ENCODE data around the gene RSPRY1. TPM values are rescaled to one million over a fixed set of nuclear protein-coding genes. Genes with fewer than 3 reads are reported as not detected.
A peak's percentile ranks its signal among the peaks of the same experiment; 100 is the strongest.

Gene RSPRY1
- total RNA-seq, 1 donor from 2014 or later, result 76.8 TPM

GRCh38 chr16:57172721-57173290 lies 13.3 kb upstream of the RSPRY1 start:
- TF ChIP-seq EZH2 (IDR thresholded peaks at IDR 0.05; ENCODE audit: insufficient read depth, low read length), result no peak
- no peak for TF ChIP-seq CTCF (IDR thresholded peaks at IDR 0.05; ENCODE audit: insufficient read depth, low read depth, low read length)
- peaks cover 5% of the 10 kb centered on the region for H3K36me3 Mint-ChIP-seq (ENCODE audit: low read depth, unreplicated experiment)
- Histone ChIP-seq H3K27me3 (ENCODE audit: insufficient read depth, low read length) (no peaks in the 10 kb centered on the region), H3K4me1 (ENCODE audit: insufficient read depth, low read length) (peaks cover 2% of the 10 kb centered on the region), H3K4me2 (ENCODE audit: low read length) (no peak overlapping the region), H3K36me3 (ENCODE audit: insufficient read depth, low read length) (peaks cover 27% of the 10 kb centered on the region), H3K27ac (ENCODE audit: low read depth, low read length) (no peak overlapping the region), H3K79me2 (ENCODE audit: insufficient read depth, low read length) (peaks cover 18% of the 10 kb centered on the region), H3K4me3 (ENCODE audit: insufficient read depth, low read depth, low read length) (no peak overlapping the region), H2AFZ (ENCODE audit: low read depth, low read length) (no peak overlapping the region), H3K9me3 (ENCODE audit: insufficient read depth, low read depth, low read length) (no peaks in the 10 kb centered on the region), H4K20me1 (ENCODE audit: insufficient read depth, low read length) (peaks cover 1% of the 10 kb centered on the region), H3K9ac (ENCODE audit: low read length) (no peak overlapping the region)
- no peaks in the 10 kb centered on the region for H3K9me3 Mint-ChIP-seq (ENCODE audit: unreplicated experiment)
- FAIRE-seq (no peak), DNase-seq (ENCODE audit: low read depth) (no peak)
- H3K27me3 Mint-ChIP-seq (ENCODE audit: low read depth, unreplicated experiment), result no peaks in the 10 kb centered on the region
- H3K4me1 Mint-ChIP-seq (ENCODE audit: low read depth, unreplicated experiment), result peaks cover 10% of the 10 kb centered on the region
- H3K4me3 Mint-ChIP-seq (ENCODE audit: unreplicated experiment), result no peak overlapping the region
- H3K27ac Mint-ChIP-seq (ENCODE audit: unreplicated experiment), result no peak overlapping the region

- Histone ChIP-seq H3K4me1 (ENCODE audit: insufficient read depth, low read length) (peaks cover 3% of the 10 kb centered on the region), H3K9me3 (ENCODE audit: insufficient read depth, low read depth, low read length) (no peaks in the 10 kb centered on the region), H2AFZ (ENCODE audit: low read depth, low read length) (no peak overlapping the region), H3K9ac (ENCODE audit: low read length) (no peak overlapping the region), H3K27ac (ENCODE audit: low read depth, low read length) (no peak overlapping the region), H3K4me2 (ENCODE audit: low read length) (no peak overlapping the region), H3K4me3 (ENCODE audit: insufficient read depth, low read depth, low read length) (no peak overlapping the region), H3K27me3 (ENCODE audit: insufficient read depth, low read length) (no peaks in the 10 kb centered on the region), H3K79me2 (ENCODE audit: insufficient read depth, low read length) (peaks cover 44% of the 10 kb centered on the region), H4K20me1 (ENCODE audit: insufficient read depth, low read length) (peaks cover 9% of the 10 kb centered on the region), H3K36me3 (ENCODE audit: insufficient read depth, low read length) (peaks cover 20% of the 10 kb centered on the region)
- peak; percentile 64 for DNase-seq (ENCODE audit: low read depth)
- TF ChIP-seq CTCF (IDR thresholded peaks at IDR 0.05; ENCODE audit: insufficient read depth, low read depth, low read length) (no peak), EZH2 (IDR thresholded peaks at IDR 0.05; ENCODE audit: insufficient read depth, low read length) (no peak)
- Mint-ChIP-seq H3K27me3 (ENCODE audit: low read depth, unreplicated experiment) (no peaks in the 10 kb centered on the region), H3K9me3 (ENCODE audit: unreplicated experiment) (no peaks in the 10 kb centered on the region), H3K4me3 (ENCODE audit: unreplicated experiment) (no peak overlapping the region), H3K4me1 (ENCODE audit: low read depth, unreplicated experiment) (peaks cover 15% of the 10 kb centered on the region), H3K36me3 (ENCODE audit: low read depth, unreplicated experiment) (peaks cover 5% of the 10 kb centered on the region), H3K27ac (ENCODE audit: unreplicated experiment) (no peak overlapping the region)
- no peak for FAIRE-seq
Observed at GRCh38 chr16:57175896-57176295, 10.2 kb upstream of the RSPRY1 start.

GRCh38 chr16:57178196-57178595 lies 7.9 kb upstream of the RSPRY1 start:
- Histone ChIP-seq H3K9me3 (ENCODE audit: insufficient read depth, low read depth, low read length) (no peaks in the 10 kb centered on the region), H3K4me3 (ENCODE audit: insufficient read depth, low read depth, low read length) (no peak overlapping the region), H3K79me2 (ENCODE audit: insufficient read depth, low read length) (peaks cover 65% of the 10 kb centered on the region), H3K27me3 (ENCODE audit: insufficient read depth, low read length) (no peaks in the 10 kb centered on the region), H3K4me2 (ENCODE audit: low read length) (no peak overlapping the region), H4K20me1 (ENCODE audit: insufficient read depth, low read length) (peaks cover 20% of the 10 kb centered on the region), H3K36me3 (ENCODE audit: insufficient read depth, low read length) (peaks cover 3% of the 10 kb centered on the region), H2AFZ (ENCODE audit: low read depth, low read length) (no peak overlapping the region), H3K4me1 (ENCODE audit: insufficient read depth, low read length) (peaks cover 3% of the 10 kb centered on the region), H3K9ac (ENCODE audit: low read length) (no peak overlapping the region), H3K27ac (ENCODE audit: low read depth, low read length) (no peak overlapping the region)
- no peak for DNase-seq (ENCODE audit: low read depth)
- no peak overlapping the region for H3K27ac Mint-ChIP-seq (ENCODE audit: unreplicated experiment)
- H3K27me3 Mint-ChIP-seq (ENCODE audit: low read depth, unreplicated experiment), result no peaks in the 10 kb centered on the region
- no peaks in the 10 kb centered on the region for H3K9me3 Mint-ChIP-seq (ENCODE audit: unreplicated experiment)
- no peak for TF ChIP-seq EZH2 (IDR thresholded peaks at IDR 0.05; ENCODE audit: insufficient read depth, low read length)
- no peak for TF ChIP-seq CTCF (IDR thresholded peaks at IDR 0.05; ENCODE audit: insufficient read depth, low read depth, low read length)
- FAIRE-seq, result no peak
- no peak overlapping the region for H3K4me3 Mint-ChIP-seq (ENCODE audit: unreplicated experiment)
- H3K36me3 Mint-ChIP-seq (ENCODE audit: low read depth, unreplicated experiment), result peaks cover 3% of the 10 kb centered on the region
- peaks cover 15% of the 10 kb centered on the region for H3K4me1 Mint-ChIP-seq (ENCODE audit: low read depth, unreplicated experiment)
